Hepatocyte (in vitro differentiated cells): ENCODE results near the gene GRIK1. TPM values are rescaled to one million over a fixed set of nuclear protein-coding genes. Genes with fewer than 3 reads are reported as not detected.

Experiments
- DNase-seq: peaks from one replicate; pipeline ENCODE4 v3.0.0-alpha.2; 2016; ENCODE audit warnings: low spot score
- H2AFZ ChIP-seq: fragments of 200-600 bp; sonication (generic); 2 replicates; pipeline ENCODE4 v1.6.0; 2016; ENCODE audit warnings: antibody characterized with exemption, mild to moderate bottlenecking
- H3K27ac ChIP-seq: fragments of 200-600 bp; sonication (generic); 2 replicates; pipeline ENCODE4 v1.5.1; 2016; ENCODE audit warnings: mild to moderate bottlenecking
- H3K27me3 ChIP-seq: fragments of 200-600 bp; sonication (generic); 2 replicates; pipeline ENCODE4 v1.6.1; 2016
- H3K36me3 ChIP-seq: fragments of 200-600 bp; sonication (generic); replicated peaks from 2 replicates; pipeline ENCODE4 v1.5.1; 2016; ENCODE audit warnings: low read depth; ENCODE audit not compliant: insufficient read depth
- H3K4me1 ChIP-seq: fragments of 200-600 bp; sonication (generic); 2 replicates; pipeline ENCODE4 v1.5.1; 2016; ENCODE audit warnings: mild to moderate bottlenecking, moderate library complexity; ENCODE audit not compliant: insufficient read depth
- H3K4me2 ChIP-seq: fragments of 200-600 bp; sonication (generic); 2 replicates; pipeline ENCODE4 v1.6.0; 2016
- H3K4me3 ChIP-seq: fragments of 200-600 bp; sonication (generic); 2 replicates; pipeline ENCODE4 v1.5.1; 2016; ENCODE audit warnings: mild to moderate bottlenecking
- H3K79me2 ChIP-seq: fragments of 200-600 bp; sonication (generic); 2 replicates; pipeline ENCODE4 v1.6.0; 2017; ENCODE audit warnings: mild to moderate bottlenecking
- H3K9me2 ChIP-seq: fragments of 200-600 bp; sonication (generic); replicated peaks from 2 replicates; pipeline ENCODE4 v1.6.0; 2017; ENCODE audit warnings: mild to moderate bottlenecking; ENCODE audit not compliant: insufficient read depth
- H3K9me3 ChIP-seq: fragments of 200-600 bp; sonication (generic); 2 replicates; pipeline ENCODE4 v1.5.1; 2016; ENCODE audit warnings: low read depth, mild to moderate bottlenecking
- H4K20me1 ChIP-seq: fragments of 200-600 bp; sonication (generic); 2 replicates; pipeline ENCODE4 v1.6.0; 2016; ENCODE audit warnings: mild to moderate bottlenecking; ENCODE audit not compliant: insufficient read depth, poor library complexity, severe bottlenecking
- CTCF ChIP-seq: fragments of 200-600 bp; sonication (generic); IDR thresholded peaks from 2 replicates; pipeline ENCODE4 v1.5.1; 2016; ENCODE audit warnings: antibody characterized with exemption, mild to moderate bottlenecking; ENCODE audit not compliant: poor library complexity
- EZH2 ChIP-seq: fragments of 200-600 bp; sonication (generic); IDR thresholded peaks from 2 replicates; pipeline ENCODE4 v1.6.1; 2016; ENCODE audit warnings: antibody characterized with exemption, mild to moderate bottlenecking, borderline replicate concordance
- EZH2phosphoT487 ChIP-seq: fragments of 200-600 bp; sonication (generic); IDR thresholded peaks from one replicate; pipeline ENCODE4 v1.6.1; 2018; ENCODE audit warnings: antibody characterized with exemption, mild to moderate bottlenecking, low read depth, moderate library complexity; ENCODE audit not compliant: unreplicated experiment, severe bottlenecking
- WGBS: methylation state at CpG from one replicate; pipeline ENCODE4 v1.1.6; 2016; ENCODE audit warnings: low lambda C conversion rate; ENCODE audit errors: missing lambda C conversion rate; 5-methylcytosine and 5-hydroxymethylcytosine counted together
- polyA plus RNA-seq: library from polyadenylated mRNA; unstranded; fragments of >200 nt; fragmentation: Nextera tagmentation; extraction: Ambion mirVana; gene quantifications from 2 replicates; pipeline ENCODE4 v1.2.1, GENCODE V29; 2016
- total RNA-seq: library from RNA; depleted of rRNA; stranded (reverse); fragments of >200 nt; gene quantifications from 2 replicates; pipeline ENCODE4 v1.2.3, GENCODE V29; 2014

GRIK1 gene
- total and polyA plus RNA-seq, 2 experiments from 2014 or later = 0.77 to 2.3 TPM

- WGBS = 92% methylated on average over 2 of the region's 2 CpGs
- Histone ChIP-seq H3K4me2 (no peak overlapping the region), H3K36me3 (no peaks in the 10 kb centered on the region), H4K20me1 (no peaks in the 10 kb centered on the region), H3K27me3 (no peaks in the 10 kb centered on the region), H3K4me3 (no peak overlapping the region), H2AFZ (no peak overlapping the region), H3K9me3 (no peaks in the 10 kb centered on the region), H3K27ac (no peak overlapping the region), H3K9me2 (no peaks in the 10 kb centered on the region), H3K79me2 (no peaks in the 10 kb centered on the region), H3K4me1 (no peaks in the 10 kb centered on the region)
- TF ChIP-seq EZH2phosphoT487 (no peak), CTCF (no peak), EZH2 (no peak)
- DNase-seq = no peak
Measured at GRCh38 chr21:29914326-29914725, 25.5 kb downstream of the GRIK1 start.

GRCh38 chr21:29909571-29909970 is 30.2 kb downstream of the GRIK1 start:
- DNase-seq = no peak
- H3K9me3 ChIP-seq = no peaks in the 10 kb centered on the region
- WGBS = 90% methylated on average over 4 of the region's 4 CpGs

GRCh38 chr21:29904359-29905282 is 35.2 kb downstream of the GRIK1 start:
- TF ChIP-seq CTCF (no peak), EZH2phosphoT487 (no peak)
- no peaks in the 10 kb centered on the region for H3K79me2 ChIP-seq
- H3K4me1 ChIP-seq = no peaks in the 10 kb centered on the region
- no peak overlapping the region for H3K4me3 ChIP-seq
- H4K20me1 ChIP-seq = no peaks in the 10 kb centered on the region
- H2AFZ ChIP-seq = no peak overlapping the region
- no peaks in the 10 kb centered on the region for H3K9me3 ChIP-seq
- H3K4me2 ChIP-seq = no peak overlapping the region
- DNase-seq = no peak
- no peaks in the 10 kb centered on the region for H3K27me3 ChIP-seq
- no peaks in the 10 kb centered on the region for H3K36me3 ChIP-seq
- WGBS = 81% methylated on average over 11 of the region's 11 CpGs
- no peaks in the 10 kb centered on the region for H3K9me2 ChIP-seq
- no peak overlapping the region for H3K27ac ChIP-seq

More at GRCh38 chr21:29909571-29909970, 30.2 kb downstream of the GRIK1 start:
- Histone ChIP-seq H3K36me3 (no peaks in the 10 kb centered on the region), H2AFZ (no peak overlapping the region), H4K20me1 (no peaks in the 10 kb centered on the region), H3K4me3 (no peak overlapping the region), H3K27ac (no peak overlapping the region), H3K4me2 (no peak overlapping the region), H3K79me2 (no peaks in the 10 kb centered on the region), H3K27me3 (no peaks in the 10 kb centered on the region), H3K4me1 (no peaks in the 10 kb centered on the region), H3K9me2 (no peaks in the 10 kb centered on the region)
- TF ChIP-seq EZH2 = no peak
- no peak for TF ChIP-seq EZH2phosphoT487
- TF ChIP-seq CTCF = no peak
